Measurements from ENCODE around the gene PLAGL2. TPM values are rescaled to one million over a fixed set of nuclear protein-coding genes. Genes with fewer than 3 reads are reported as not detected.
"Not testable (repeated sequence)": the region's sequence is repeated elsewhere in the genome, so short reads cannot be mapped to it uniquely, and the experiment has no call there.

The PLAGL2 gene
- total RNA-seq, 1 experiment from 2014 or later, result 21.4 TPM

- H3K36me3 Mint-ChIP-seq; H3K4me3 Mint-ChIP-seq; H3K27me3 Mint-ChIP-seq (ENCODE audit: low read depth); DNase-seq (ENCODE audit: low spot score); ATAC-seq; POLR2A ChIA-PET; CTCF ChIA-PET; H3K4me1 Mint-ChIP-seq; H3K27ac Mint-ChIP-seq: not testable (repeated sequence)
- H3K9me3 Mint-ChIP-seq, result peaks cover 19% of the 10 kb centered on the region
Observed at GRCh38 chr20:32177696-32178095, 29.8 kb downstream of the PLAGL2 start.

DNA sequence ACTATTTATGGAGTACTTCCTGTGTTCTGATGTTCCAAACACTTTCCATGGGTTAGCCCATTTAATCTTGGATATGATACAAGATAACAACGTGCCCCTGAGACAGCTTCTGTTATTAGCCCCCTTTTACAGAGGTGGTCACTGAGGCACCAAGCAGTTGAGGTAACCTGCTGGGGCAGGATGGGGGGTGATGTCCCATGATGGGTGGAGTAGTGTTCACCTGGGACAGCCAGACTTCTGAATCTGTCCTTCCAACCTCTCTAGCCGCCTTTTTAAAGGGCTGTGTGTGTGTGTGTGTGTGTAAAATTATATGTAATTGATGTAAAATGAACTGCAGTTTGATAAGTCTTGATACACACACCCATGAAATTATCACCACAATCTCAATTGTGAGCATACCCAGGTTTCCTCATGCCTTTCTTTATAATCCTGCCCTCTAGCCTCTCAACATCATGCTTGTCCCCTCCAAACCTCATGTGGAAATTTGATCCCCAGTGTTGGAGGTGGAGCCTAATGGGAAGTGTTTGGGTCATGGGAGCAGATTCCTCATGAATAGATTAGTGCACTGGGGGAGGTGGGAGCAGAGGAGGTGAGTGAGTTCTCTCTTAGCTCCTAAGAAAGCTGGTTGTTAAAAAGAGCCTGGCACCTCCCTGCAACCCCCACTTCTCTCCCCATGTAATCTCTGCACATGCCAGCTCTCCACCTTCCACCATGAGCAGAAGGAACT lies 39.2 kb downstream of the PLAGL2 start:
- Mint-ChIP-seq H3K36me3 (peaks cover 25% of the 10 kb centered on the region), H3K4me1 (peaks cover 11% of the 10 kb centered on the region), H3K27ac (peak overlapping the region; percentile 58), H3K9me3 (no peaks in the 10 kb centered on the region), H3K27me3 (ENCODE audit: low read depth) (no peaks in the 10 kb centered on the region), H3K4me3 (no peak overlapping the region)
- TF ChIP-seq ZNF317 (CRISPR knock-in tag; IDR thresholded peaks at IDR 0.05; ENCODE audit: borderline replicate concordance, low read depth) (no peak), USF1 (CRISPR knock-in tag; IDR thresholded peaks at IDR 0.05) (0 out of 2 replicates have a peak, but pooled peaks have one; percentile 12), FOXJ3 (CRISPR knock-in tag; IDR thresholded peaks at IDR 0.05; ENCODE audit: borderline replicate concordance) (no peak), ZNF219 (CRISPR knock-in tag; IDR thresholded peaks at IDR 0.05; ENCODE audit: borderline replicate concordance) (no peak)
- TF ChIP-seq, protein P1, sequence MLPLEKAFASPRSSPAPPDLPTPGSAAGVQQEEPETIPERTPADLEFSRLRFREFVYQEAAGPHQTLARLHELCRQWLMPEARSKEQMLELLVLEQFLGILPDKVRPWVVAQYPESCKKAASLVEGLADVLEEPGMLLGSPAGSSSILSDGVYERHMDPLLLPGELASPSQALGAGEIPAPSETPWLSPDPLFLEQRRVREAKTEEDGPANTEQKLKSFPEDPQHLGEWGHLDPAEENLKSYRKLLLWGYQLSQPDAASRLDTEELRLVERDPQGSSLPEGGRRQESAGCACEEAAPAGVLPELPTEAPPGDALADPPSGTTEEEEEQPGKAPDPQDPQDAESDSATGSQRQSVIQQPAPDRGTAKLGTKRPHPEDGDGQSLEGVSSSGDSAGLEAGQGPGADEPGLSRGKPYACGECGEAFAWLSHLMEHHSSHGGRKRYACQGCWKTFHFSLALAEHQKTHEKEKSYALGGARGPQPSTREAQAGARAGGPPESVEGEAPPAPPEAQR (CRISPR knock-in tag; IDR thresholded peaks at IDR 0.05), result no peak
- ChIA-PET POLR2A (interaction anchor here (0.7 kb wide), 1 partner anchor 55 kb away, joined by 3 read pairs; no protein-coding TSS in a partner anchor), CTCF (interaction anchor here (0.8 kb wide), 1 partner anchor 197 kb away, joined by 3 read pairs; no protein-coding TSS in a partner anchor)
- ATAC-seq (peak; percentile 96), DNase-seq (ENCODE audit: low spot score) (peak; percentile 31)

DNA sequence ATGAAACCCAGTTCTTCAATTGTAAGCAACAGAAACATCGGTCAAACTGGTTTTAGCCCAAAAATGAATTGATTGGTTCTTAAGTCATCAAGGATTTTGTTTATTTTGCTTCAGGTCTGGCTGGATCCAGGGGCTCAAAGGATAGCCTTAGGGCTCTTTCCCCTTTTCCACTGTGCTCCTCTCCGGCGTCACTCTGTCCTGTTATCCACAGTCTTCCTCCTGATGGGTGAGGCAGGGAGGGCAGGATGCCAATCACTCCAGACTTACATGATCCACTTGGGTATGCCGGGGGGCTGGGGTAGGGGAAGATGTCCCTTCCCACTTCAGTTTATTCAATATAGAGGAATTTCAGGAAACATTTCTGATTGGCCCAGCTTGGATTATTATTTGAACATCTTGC lies 40.0 kb downstream of the PLAGL2 start:
- ChIA-PET POLR2A (no interaction called here), CTCF (no interaction called here)
- peaks cover 27% of the 10 kb centered on the region for H3K36me3 Mint-ChIP-seq
- no peaks in the 10 kb centered on the region for H3K9me3 Mint-ChIP-seq
- peaks cover 11% of the 10 kb centered on the region for H3K4me1 Mint-ChIP-seq
- H3K27me3 Mint-ChIP-seq (ENCODE audit: low read depth), result no peaks in the 10 kb centered on the region
- H3K4me3 Mint-ChIP-seq, result no peak overlapping the region
- no peak for DNase-seq (ENCODE audit: low spot score)
- H3K27ac Mint-ChIP-seq, result no peak overlapping the region
- no peak for ATAC-seq
- TF ChIP-seq STAT6 (CRISPR knock-in tag; conservative IDR thresholded peaks at IDR 0.05; ENCODE audit: low read depth) (no peak), KAT7 (CRISPR knock-in tag; IDR thresholded peaks at IDR 0.05; ENCODE audit: borderline replicate concordance) (no peak), RORB (CRISPR knock-in tag; IDR thresholded peaks at IDR 0.05) (no peak), ZNF423 (CRISPR knock-in tag; IDR thresholded peaks at IDR 0.05) (no peak), ATF1 (CRISPR knock-in tag; IDR thresholded peaks at IDR 0.05) (no peak), ZNF232 (CRISPR knock-in tag; IDR thresholded peaks at IDR 0.05) (no peak), JUN (CRISPR knock-in tag; IDR thresholded peaks at IDR 0.05) (no peak), SMAD4 (CRISPR knock-in tag; IDR thresholded peaks at IDR 0.05) (no peak), EMX1 (CRISPR knock-in tag; IDR thresholded peaks at IDR 0.05) (no peak), CDX4 (CRISPR knock-in tag; IDR thresholded peaks at IDR 0.05; ENCODE audit: borderline replicate concordance) (no peak), TEAD1 (CRISPR knock-in tag; IDR thresholded peaks at IDR 0.05) (no peak), OVOL2 (CRISPR knock-in tag; IDR thresholded peaks at IDR 0.05; ENCODE audit: borderline replicate concordance) (no peak)
- TF ChIP-seq, protein P2, sequence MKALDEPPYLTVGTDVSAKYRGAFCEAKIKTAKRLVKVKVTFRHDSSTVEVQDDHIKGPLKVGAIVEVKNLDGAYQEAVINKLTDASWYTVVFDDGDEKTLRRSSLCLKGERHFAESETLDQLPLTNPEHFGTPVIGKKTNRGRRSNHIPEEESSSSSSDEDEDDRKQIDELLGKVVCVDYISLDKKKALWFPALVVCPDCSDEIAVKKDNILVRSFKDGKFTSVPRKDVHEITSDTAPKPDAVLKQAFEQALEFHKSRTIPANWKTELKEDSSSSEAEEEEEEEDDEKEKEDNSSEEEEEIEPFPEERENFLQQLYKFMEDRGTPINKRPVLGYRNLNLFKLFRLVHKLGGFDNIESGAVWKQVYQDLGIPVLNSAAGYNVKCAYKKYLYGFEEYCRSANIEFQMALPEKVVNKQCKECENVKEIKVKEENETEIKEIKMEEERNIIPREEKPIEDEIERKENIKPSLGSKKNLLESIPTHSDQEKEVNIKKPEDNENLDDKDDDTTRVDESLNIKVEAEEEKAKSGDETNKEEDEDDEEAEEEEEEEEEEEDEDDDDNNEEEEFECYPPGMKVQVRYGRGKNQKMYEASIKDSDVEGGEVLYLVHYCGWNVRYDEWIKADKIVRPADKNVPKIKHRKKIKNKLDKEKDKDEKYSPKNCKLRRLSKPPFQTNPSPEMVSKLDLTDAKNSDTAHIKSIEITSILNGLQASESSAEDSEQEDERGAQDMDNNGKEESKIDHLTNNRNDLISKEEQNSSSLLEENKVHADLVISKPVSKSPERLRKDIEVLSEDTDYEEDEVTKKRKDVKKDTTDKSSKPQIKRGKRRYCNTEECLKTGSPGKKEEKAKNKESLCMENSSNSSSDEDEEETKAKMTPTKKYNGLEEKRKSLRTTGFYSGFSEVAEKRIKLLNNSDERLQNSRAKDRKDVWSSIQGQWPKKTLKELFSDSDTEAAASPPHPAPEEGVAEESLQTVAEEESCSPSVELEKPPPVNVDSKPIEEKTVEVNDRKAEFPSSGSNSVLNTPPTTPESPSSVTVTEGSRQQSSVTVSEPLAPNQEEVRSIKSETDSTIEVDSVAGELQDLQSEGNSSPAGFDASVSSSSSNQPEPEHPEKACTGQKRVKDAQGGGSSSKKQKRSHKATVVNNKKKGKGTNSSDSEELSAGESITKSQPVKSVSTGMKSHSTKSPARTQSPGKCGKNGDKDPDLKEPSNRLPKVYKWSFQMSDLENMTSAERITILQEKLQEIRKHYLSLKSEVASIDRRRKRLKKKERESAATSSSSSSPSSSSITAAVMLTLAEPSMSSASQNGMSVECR (CRISPR knock-in tag; IDR thresholded peaks at IDR 0.05; ENCODE audit: borderline replicate concordance), result no peak
- TF ChIP-seq, protein P3, sequence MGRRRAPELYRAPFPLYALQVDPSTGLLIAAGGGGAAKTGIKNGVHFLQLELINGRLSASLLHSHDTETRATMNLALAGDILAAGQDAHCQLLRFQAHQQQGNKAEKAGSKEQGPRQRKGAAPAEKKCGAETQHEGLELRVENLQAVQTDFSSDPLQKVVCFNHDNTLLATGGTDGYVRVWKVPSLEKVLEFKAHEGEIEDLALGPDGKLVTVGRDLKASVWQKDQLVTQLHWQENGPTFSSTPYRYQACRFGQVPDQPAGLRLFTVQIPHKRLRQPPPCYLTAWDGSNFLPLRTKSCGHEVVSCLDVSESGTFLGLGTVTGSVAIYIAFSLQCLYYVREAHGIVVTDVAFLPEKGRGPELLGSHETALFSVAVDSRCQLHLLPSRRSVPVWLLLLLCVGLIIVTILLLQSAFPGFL (CRISPR knock-in tag; IDR thresholded peaks at IDR 0.05; ENCODE audit: borderline replicate concordance), result no peak
